Inflammatory macrophage treated with lipopolysaccharide for 1 hour (primary cell): ENCODE data around the gene BIVM.

ENCODE experiments used
- DNase-seq, 2 donors: peaks; one replicate each; pipeline ENCODE4 v3.0.0-alpha.2; 2020 to 2022

Gene BIVM

GRCh38 chr13:102792396-102792795 lies 6.5 kb upstream of the BIVM start:
- DNase-seq = no peak

- no peak for DNase-seq
Observed at GRCh38 chr13:102793611-102794355, 5.1 kb upstream of the BIVM start.

- DNase-seq = peak in 1 of 2 donors; percentile 10
Observed at GRCh38 chr13:102799426-102800144, 666 bp downstream of the BIVM start.

GRCh38 chr13:102800145-102801041 lies 1.5 kb downstream of the BIVM start:
- DNase-seq = peak; percentile 69 to 77

- DNase-seq = no peak
Observed at GRCh38 chr13:102805680-102806079, 6.8 kb downstream of the BIVM start.

- DNase-seq = no peak
Observed at GRCh38 chr13:102807699-102808098, 8.8 kb downstream of the BIVM start.

- no peak for DNase-seq
Observed at GRCh38 chr13:102812611-102813287, 13.8 kb downstream of the BIVM start.

- DNase-seq = no peak
Observed at GRCh38 chr13:102814025-102814607, 15.2 kb downstream of the BIVM start.

GRCh38 chr13:102814793-102815192 lies 15.9 kb downstream of the BIVM start:
- no peak for DNase-seq

- no peak for DNase-seq
Observed at GRCh38 chr13:102815788-102816187, 16.9 kb downstream of the BIVM start.

GRCh38 chr13:102816708-102817107 lies 17.8 kb downstream of the BIVM start:
- DNase-seq = no peak

GRCh38 chr13:102817241-102817640 lies 18.3 kb downstream of the BIVM start:
- no peak for DNase-seq

- DNase-seq = no peak
Observed at GRCh38 chr13:102817907-102818306, 19.0 kb downstream of the BIVM start.

GRCh38 chr13:102825400-102825799 lies 26.5 kb downstream of the BIVM start:
- DNase-seq = no peak

GRCh38 chr13:102825921-102826706 lies 27.2 kb downstream of the BIVM start:
- no peak for DNase-seq

GRCh38 chr13:102830646-102831045 lies 31.7 kb downstream of the BIVM start:
- DNase-seq = no peak

GRCh38 chr13:102836471-102836870 lies 37.6 kb downstream of the BIVM start:
- DNase-seq = no peak

GRCh38 chr13:102838273-102838672 lies 39.4 kb downstream of the BIVM start:
- DNase-seq = no peak

- DNase-seq = no peak
Observed at GRCh38 chr13:102838982-102839381, 40.1 kb downstream of the BIVM start.

- DNase-seq = no peak
Observed at GRCh38 chr13:102839462-102839861, 40.5 kb downstream of the BIVM start.

GRCh38 chr13:102845289-102845629 lies 46.3 kb downstream of the BIVM start:
- DNase-seq = no peak
